ENCODE results near the gene IFITM1.
"Not testable (repeated sequence)": the region's sequence is repeated elsewhere in the genome, so short reads cannot be mapped to it uniquely, and the experiment has no call there.

IFITM1 gene

DNA sequence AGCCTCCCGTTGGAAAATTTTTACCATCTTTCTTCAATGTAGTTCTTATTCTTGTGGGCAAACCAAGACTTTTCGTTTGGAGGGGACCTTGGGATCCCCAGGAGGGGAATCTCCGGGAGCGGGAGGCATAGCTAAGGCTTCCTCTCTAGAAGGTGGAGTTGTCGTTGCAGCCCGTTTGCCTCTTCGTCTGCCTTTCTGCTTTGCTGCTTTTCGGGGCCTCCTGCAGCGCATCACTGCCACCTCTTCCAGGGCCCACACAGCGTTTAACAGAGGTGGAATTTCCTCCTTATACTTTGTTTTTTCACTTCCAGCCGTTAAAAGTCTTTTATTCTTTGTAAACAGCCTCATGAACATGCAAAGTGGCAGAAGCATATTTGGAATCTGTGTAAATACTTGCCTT, 10.3 kb downstream of the IFITM1 start:
- H3K4me3 ChIP-seq (ENCODE audit: low read depth, low read length): no peak overlapping the region
- TF ChIP-seq, protein P1, sequence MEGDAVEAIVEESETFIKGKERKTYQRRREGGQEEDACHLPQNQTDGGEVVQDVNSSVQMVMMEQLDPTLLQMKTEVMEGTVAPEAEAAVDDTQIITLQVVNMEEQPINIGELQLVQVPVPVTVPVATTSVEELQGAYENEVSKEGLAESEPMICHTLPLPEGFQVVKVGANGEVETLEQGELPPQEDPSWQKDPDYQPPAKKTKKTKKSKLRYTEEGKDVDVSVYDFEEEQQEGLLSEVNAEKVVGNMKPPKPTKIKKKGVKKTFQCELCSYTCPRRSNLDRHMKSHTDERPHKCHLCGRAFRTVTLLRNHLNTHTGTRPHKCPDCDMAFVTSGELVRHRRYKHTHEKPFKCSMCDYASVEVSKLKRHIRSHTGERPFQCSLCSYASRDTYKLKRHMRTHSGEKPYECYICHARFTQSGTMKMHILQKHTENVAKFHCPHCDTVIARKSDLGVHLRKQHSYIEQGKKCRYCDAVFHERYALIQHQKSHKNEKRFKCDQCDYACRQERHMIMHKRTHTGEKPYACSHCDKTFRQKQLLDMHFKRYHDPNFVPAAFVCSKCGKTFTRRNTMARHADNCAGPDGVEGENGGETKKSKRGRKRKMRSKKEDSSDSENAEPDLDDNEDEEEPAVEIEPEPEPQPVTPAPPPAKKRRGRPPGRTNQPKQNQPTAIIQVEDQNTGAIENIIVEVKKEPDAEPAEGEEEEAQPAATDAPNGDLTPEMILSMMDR (IDR thresholded peaks at IDR 0.05; ENCODE audit: borderline replicate concordance, insufficient read depth, low read depth, low read length): no peak

DNA sequence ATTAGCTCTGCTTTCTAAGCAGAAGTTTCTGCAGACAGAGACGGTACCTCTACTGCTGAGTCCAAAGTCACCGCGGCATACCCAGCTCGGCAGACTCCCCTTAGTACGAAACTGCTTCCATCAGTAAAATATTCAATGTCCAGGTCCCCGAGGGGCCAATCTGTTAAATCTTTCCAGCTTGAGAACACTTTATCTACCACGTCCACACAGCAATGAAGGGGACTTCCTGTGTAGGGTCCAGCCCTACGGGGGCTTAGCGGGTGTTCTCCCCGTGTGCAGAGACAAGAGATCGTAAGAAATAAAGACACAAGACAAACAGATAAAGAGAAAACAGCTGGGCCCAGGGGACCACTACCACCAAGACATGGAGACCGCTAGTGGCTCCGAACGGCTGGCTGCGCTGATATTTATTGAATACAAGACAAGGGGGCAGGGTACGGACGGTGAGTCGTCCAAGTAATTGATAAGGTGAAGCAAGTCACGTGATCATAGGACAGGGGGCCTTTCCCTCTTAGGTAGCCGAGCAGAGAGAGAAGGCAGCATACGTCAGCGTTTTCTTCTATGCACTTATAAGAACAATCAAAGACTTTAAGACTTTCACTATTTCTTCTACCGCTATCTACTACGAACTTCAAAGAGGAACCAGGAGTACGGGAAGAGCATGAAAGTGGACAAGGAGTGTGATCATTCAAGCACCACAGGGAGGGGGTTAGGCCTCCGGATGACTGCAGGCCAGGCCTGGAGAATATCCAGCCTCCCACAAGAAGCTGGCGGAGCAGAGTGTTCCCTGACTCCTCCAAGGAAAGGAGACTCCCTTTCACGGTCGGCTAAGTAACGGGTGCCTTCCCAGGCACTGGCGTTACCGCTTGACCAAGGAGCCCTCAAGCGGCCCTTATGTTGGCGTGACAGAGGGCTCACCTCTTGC, 11.0 kb downstream of the IFITM1 start:
- H3K4me3 ChIP-seq (ENCODE audit: low read depth, low read length): not testable (repeated sequence)

DNA sequence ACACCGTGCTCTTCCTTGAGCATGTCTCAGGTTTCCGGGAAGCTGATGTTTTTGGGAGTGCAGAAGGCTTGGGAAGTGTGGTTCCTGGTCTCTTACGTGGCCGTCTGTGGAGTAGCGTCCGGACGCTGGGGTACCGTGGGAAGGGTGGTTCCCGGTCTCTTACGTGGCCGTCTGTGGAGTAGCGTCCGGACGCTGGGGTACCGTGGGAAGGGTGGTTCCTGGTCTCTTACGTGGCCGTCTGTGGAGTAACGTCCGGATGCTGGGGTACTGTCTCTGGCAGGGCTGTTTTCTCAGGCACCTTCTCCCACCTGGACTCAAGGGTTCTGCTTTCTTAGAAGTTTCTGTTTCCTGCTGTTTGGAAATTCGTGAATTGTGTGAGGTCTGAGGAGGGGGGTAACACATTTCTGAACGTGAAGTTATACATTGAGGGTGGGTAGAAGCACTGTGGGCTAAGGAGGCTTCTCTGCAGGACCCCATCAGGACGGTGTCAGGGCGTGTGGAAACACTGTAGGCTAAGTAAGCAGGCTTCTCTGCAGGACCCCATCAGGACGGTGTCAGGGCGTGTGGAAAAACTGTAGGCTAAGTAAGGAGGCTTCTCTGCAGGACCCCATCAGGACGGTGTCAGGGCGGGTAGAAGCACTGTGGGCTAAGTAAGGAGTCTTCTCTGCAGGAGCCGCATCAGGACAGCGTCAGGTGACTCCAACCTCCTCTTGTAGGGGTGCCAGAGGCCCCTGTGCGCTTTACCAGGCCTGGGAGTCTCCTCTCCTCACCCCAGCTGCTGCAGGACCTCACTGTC, 12.2 kb downstream of the IFITM1 start:
- H3K4me3 ChIP-seq (ENCODE audit: low read depth, low read length): no peak overlapping the region
- TF ChIP-seq, protein P1 (IDR thresholded peaks at IDR 0.05; ENCODE audit: borderline replicate concordance, insufficient read depth, low read depth, low read length): no peak

DNA sequence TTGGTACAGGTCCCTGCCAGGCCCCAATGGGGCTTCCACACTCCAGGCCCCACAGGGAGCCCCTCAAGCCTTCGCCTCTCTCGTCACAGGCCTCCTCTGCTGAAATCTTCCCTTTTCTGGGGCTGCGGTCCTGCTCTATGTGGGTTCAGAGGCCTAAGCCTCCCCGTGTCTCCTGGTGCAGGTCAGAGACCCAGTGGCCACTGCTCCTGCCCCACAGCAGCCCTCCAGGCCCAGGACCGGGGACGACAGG, 12.7 kb downstream of the IFITM1 start:
- peak overlapping the region; percentile 6 for H3K4me3 ChIP-seq (ENCODE audit: low read depth, low read length)
- TF ChIP-seq, protein P1 (IDR thresholded peaks at IDR 0.05; ENCODE audit: borderline replicate concordance, insufficient read depth, low read depth, low read length): no peak

DNA sequence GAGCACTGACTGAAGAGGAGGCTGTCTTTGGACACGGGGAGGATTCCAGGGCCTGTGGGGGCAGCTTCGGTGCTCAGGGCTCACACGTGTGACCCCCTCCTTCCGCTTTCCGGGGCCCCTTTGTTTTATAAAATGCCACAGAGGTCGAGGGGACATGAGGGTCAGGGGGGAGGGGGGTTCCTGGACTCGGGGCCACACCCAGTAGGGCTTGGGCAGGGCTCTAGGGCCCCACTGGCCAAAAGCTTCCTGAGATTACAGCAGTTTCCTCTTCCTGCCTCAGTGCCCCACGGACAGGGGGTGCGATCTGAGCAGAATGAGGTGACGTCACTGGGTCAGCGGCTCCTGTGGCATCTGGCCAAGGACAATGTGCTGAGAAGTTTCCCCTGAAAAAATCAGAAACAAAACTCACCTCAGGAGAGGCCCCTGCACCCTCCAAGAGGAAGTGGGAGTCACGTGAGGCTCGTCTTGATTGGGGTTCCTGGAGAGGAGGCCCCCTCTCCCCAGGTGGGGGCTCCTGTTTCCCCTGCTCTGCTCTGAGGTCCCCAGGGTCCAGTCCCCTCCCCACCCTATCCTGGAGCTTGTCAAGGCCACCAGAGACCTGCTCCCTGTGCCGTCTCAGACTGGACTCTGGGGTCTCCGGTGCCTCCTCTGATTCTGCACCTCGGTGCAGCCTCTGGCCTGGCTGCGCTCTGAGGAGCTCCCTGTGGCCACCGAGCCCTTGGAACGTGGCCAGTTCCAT, 13.2 kb downstream of the IFITM1 start:
- peak overlapping the region; percentile 6 for H3K4me3 ChIP-seq (ENCODE audit: low read depth, low read length)
- TF ChIP-seq, protein P1 (IDR thresholded peaks at IDR 0.05; ENCODE audit: borderline replicate concordance, insufficient read depth, low read depth, low read length): no peak

DNA sequence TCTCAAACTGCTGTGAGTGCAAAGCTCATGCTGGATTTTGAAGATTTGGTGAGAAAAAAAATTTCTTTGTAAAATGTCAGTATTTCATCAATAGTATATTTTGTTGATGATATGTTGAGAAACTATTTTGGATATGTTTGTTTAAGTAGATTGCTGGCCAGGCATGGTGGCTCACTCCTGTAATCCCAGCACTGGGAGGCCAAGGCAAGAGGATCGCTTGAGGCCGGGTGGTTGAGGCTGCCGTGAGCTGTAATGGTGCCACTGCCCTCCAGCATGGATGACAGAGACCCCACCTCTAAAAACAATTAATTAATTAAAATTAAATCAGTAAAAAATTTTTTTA, 13.7 kb downstream of the IFITM1 start:
- no peak overlapping the region for H3K4me3 ChIP-seq (ENCODE audit: low read depth, low read length)
- TF ChIP-seq, protein P1 (IDR thresholded peaks at IDR 0.05; ENCODE audit: borderline replicate concordance, insufficient read depth, low read depth, low read length): no peak

DNA sequence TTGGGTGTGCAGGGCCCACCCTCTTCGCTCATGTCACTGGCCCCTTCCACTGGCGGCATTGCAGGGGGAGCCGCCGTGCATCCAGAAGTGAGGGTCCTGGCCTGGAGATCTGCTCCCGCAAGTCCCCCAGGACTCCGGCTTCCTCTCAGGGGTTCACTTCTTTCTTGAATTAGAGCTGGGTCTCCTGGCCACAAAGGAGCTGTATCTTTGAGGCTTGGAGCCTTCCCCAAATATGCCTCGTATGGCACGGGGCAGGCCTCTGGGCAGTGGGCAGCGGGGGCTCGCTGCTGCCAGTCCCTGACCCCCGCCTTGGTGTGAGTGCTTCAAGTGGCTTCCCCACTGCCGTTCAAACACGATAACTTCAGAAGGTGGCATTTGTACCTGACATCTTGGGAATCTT, 14.2 kb downstream of the IFITM1 start:
- no peak overlapping the region for H3K4me3 ChIP-seq (ENCODE audit: low read depth, low read length)
- TF ChIP-seq, protein P1 (IDR thresholded peaks at IDR 0.05; ENCODE audit: borderline replicate concordance, insufficient read depth, low read depth, low read length): no peak

DNA sequence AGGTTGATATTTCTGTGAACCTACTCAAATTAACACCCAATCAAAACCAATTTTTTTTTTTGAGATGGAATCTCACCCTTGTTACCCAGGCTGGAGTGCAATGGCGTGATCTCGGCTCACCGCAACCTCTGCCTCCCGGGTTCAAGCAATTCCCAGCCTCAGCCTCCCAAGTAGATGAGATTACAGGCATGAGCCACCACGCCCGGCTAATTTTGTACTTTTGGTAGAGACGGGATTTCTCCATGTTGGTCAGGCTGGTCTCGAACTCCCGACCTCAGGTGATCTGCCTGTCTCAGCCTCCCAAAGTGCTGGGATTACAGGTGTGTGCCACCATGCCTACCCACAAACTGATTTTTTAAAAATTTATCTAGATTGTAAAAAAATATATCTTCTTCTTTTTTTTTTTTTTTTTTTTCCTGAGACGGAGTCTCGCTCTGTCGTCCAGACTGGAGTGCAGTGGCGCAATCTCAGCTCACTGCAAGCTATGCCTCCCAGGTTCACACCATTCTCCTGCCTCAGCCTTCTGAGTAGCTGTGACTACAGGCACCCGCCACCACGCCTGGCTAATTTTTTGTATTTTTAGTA, 14.8 kb downstream of the IFITM1 start:
- H3K4me3 ChIP-seq (ENCODE audit: low read depth, low read length): not testable (repeated sequence)

Measured in GM12875 (cell line).